Heart right ventricle (tissue), 16 donors: ENCODE data around the gene IFNAR2. TPM values are rescaled to one million over a fixed set of nuclear protein-coding genes. Genes with fewer than 3 reads are reported as not detected.

Experiments used
- ATAC-seq, 8 donors: fragments of 200-7000 bp; cut with Tn5 transposase; one replicate each; pipeline ENCODE4 v1.9.1; 2020; ENCODE audit warnings: mild to moderate bottlenecking in 8 of 8, moderate library complexity in 8 of 8, moderate number of reproducible peaks in 1 of 8
- DNase-seq, 2 donors: peaks; one replicate each; pipeline ENCODE4 v3.0.0-alpha.2; 2020
- H3K27ac ChIP-seq, 10 donors: fragments of 200-600 bp; sonication (generic) in 2 of 10; one replicate each; pipeline versions ENCODE4 v1.5.0 to v1.8.0; 2020 to 2022; ENCODE audit warnings: mild to moderate bottlenecking in 3 of 10
- H3K27me3 ChIP-seq, 7 donors: fragments of 200-600 bp; one replicate each; pipeline ENCODE4 v1.8.0; 2021 to 2022; ENCODE audit warnings: mild to moderate bottlenecking in 2 of 7
- H3K36me3 ChIP-seq, 9 donors: fragments of 200-600 bp; sonication (generic) in 1 of 9; one replicate each; pipeline versions ENCODE4 v1.5.0 to v1.8.0; 2020 to 2022; ENCODE audit warnings: mild to moderate bottlenecking in 2 of 9
- H3K4me1 ChIP-seq, 9 donors: fragments of 200-600 bp; sonication (generic) in 1 of 9; one replicate each; pipeline versions ENCODE4 v1.5.0 to v1.8.0; 2020 to 2022; ENCODE audit warnings: mild to moderate bottlenecking in 4 of 9
- H3K4me3 ChIP-seq, 10 donors: fragments of 200-600 bp; sonication (generic) in 2 of 10; one replicate each; pipeline versions ENCODE4 v1.5.0 to v1.8.0; 2020 to 2022; ENCODE audit warnings: mild to moderate bottlenecking in 7 of 10, moderate library complexity in 2 of 10
- H3K9me3 ChIP-seq, 11 donors: fragments of 200-600 bp in 10 of 11; sonication (generic) in 2 of 11; one replicate each; pipeline versions ENCODE4 v1.5.0 to v1.8.0; 2013 to 2022; ENCODE audit warnings: mild to moderate bottlenecking in 2 of 11, control low read depth in 1 of 11, moderate library complexity in 1 of 11
- WGBS, 2 donors: extraction: QIAGEN DNeasy Blood & Tissue Kit; methylation state at CpG; one replicate each; pipeline ENCODE4 v1.1.7; 2013; ENCODE audit warnings: inconsistent platforms in 1 of 2; 5-methylcytosine and 5-hydroxymethylcytosine counted together
- intact Hi-C, 10 donors: fragments of 100-400 bp; cut with DNase I; formaldehyde crosslinking; loops; one replicate each; pipeline versions ENCODE4 v1.11.1 to v1.14.2; 2022
- polyA plus RNA-seq, 2 donors: library from polyadenylated mRNA; stranded (reverse); fragments of 200-250 nt; gene quantifications; one replicate each; pipeline ENCODE4 v1.2.3, GENCODE V29; 2013
- total RNA-seq, 10 donors: library from RNA; stranded (reverse); fragmentation: NEBNext Ultra II Directional in 3 of 10; extraction: Animal tissue kit (Norgen Biotek cat#: 25700) in 3 of 10; gene quantifications; one replicate each; pipeline versions ENCODE4 v1.2.1 to v1.2.4, GENCODE V29; 2021 to 2023
- TF ChIP-seq, protein P1 (sequence below), 9 donors: fragments of 200-600 bp; sonication (generic) in 2 of 9; IDR thresholded peaks; one replicate each; pipeline versions ENCODE4 v1.5.0 to v1.8.0; 2021 to 2022; ENCODE audit warnings: antibody characterized with exemption in 9 of 9, mild to moderate bottlenecking in 5 of 9, moderate library complexity in 1 of 9
- donor health status: Arrhythmogenic right ventricular cardiomyopathy.
- donor health status: ischemic (EF 13 %, LVEDD 7.1; RV severe dilation, severe dysfunction).
- donor health status: healthy with polysubstance abuse.
- donor health status: DM: no; HTN: yes; CAD: no.
- donor health status: DM: no; HTN: no; CAD: no.
- donor health status: ischemic (EF 25% LVEDD 6.9; RV normal size, moderate dysfunction).
- donor health status: ischemic (EF 25% LVEDD 5.7; RV mildly dilated, moderate dysfunction).
- donor health status: healthy.
- donor health status: DM: yes; HTN: yes; CAD: no.
- donor health status: Ischemic cardiomyopathy.
- donor health status: ischemic (EF 35%, LVEDD 5.7; RV mildly dilated, moderate dysfunction).
- donor health status: nonischemic (EF 11% LVEDD 7.7; RV severe dilation, severe dysfunction).
- donor health status: DM: yes; HTN: yes; CAD: no.
- donor health status: PGD.
- donor health status: ischemic (EF 29% LVEDD 5.4; RV normal size, mild dysfunction).
- donor health status: nonischemic (EF 23%, LVEDD 6.1; RV moderate dilation, normal function).

Gene IFNAR2
- total and polyA plus RNA-seq, 12 donors, result 6.7 to 22.9 (median 10.5) TPM

DNA sequence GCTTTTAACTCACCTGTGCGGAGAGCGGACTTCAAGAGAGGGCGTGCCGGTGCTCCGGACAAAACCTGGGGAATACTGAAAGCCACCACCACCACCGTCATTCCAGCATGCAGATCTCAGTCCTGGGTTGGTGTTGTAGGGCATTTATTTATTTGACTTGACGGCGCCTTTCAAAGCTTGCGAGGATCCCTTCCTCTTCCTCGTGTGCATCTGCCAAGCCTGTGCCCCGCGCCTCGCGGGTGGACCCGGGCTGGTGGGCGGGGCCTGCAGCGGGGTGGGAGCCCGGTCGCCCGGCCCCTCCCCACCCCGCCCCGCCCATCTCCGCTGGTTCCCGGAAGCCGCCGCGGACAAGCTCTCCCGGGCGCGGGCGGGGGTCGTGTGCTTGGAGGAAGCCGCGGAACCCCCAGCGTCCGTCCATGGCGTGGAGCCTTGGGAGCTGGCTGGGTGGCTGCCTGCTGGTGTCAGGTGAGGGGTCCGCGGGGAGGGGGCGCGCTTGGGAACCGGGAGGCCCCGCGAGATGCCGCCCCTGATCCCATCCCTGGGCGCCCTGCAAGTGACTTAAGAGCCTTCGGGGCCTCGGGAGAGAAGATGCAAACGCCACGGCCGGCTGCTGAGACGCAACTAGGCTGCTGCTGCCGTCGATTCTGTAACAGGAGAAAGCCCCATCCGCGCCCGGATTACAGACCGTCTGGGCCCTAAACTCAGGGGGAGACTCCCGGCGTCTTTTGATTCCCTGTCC is 36.5 kb downstream of the IFNAR2 start, which contains the start of gene IL10RB:
TSS of gene IL10RB (plus strand) at position 318 of the 739 bp plus-strand sequence. CDS start at position 417, 99 bp downstream.
- H3K36me3 ChIP-seq, result peaks cover 0 to 68% (median 10%) of the 10 kb centered on the region in 9 donors
- TF ChIP-seq, protein P1, sequence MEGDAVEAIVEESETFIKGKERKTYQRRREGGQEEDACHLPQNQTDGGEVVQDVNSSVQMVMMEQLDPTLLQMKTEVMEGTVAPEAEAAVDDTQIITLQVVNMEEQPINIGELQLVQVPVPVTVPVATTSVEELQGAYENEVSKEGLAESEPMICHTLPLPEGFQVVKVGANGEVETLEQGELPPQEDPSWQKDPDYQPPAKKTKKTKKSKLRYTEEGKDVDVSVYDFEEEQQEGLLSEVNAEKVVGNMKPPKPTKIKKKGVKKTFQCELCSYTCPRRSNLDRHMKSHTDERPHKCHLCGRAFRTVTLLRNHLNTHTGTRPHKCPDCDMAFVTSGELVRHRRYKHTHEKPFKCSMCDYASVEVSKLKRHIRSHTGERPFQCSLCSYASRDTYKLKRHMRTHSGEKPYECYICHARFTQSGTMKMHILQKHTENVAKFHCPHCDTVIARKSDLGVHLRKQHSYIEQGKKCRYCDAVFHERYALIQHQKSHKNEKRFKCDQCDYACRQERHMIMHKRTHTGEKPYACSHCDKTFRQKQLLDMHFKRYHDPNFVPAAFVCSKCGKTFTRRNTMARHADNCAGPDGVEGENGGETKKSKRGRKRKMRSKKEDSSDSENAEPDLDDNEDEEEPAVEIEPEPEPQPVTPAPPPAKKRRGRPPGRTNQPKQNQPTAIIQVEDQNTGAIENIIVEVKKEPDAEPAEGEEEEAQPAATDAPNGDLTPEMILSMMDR (IDR thresholded peaks at IDR 0.05), result peak in 1 of 9 donors; percentile 11
- H3K27ac ChIP-seq, result peak within 1 kb of the TSS; percentile 18 to 98 (median 86)
- no peaks in the 10 kb centered on the region for H3K9me3 ChIP-seq
- intact Hi-C loops, result loop anchor here in 2 of 10 donors (1.0 to 10.0 kb wide), 3 partner anchors 23 to 59 kb away; partner anchors contain the start of genes IFNAR1 (in 1 of the 2) and IFNAR2 (in 1 of the 2)
- peaks cover 0 to 66% (median 18%) of the 10 kb centered on the region in 9 donors for H3K4me1 ChIP-seq
- H3K27me3 ChIP-seq, result no peaks in the 10 kb centered on the region
- DNase-seq (peak; percentile 71 to 81), ATAC-seq (peak; percentile 93 to 97 (median 94))
- WGBS, 2 donors, result 0 to 2% methylated on average over 55 to 60 of the region's 60 CpGs
- H3K4me3 ChIP-seq, result peak within 1 kb of the TSS; percentile 54 to 96 (median 83)

DNA sequence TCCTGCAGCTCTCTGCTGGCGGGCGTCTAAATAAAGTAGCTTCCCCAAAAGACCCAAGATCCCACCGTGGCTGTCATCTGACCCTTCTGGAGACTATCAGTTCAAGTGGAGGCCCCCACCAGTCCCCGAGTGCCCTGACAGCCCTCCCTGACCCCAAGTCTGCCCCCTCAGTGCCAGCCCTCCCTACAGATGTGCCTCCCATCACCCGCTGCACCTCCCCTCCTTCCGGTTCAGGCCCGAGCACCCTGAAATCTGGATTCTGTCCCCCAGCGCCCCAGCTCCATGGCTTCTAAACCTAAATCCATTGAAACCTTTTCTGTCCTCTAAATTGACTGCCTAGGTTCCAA is 37.0 kb downstream of the IFNAR2 start:
- TF ChIP-seq, protein P1 (IDR thresholded peaks at IDR 0.05), result no peak
- DNase-seq (no peak), ATAC-seq (peak; percentile 3 to 55 (median 24))
- peaks cover 0 to 71% (median 10%) of the 10 kb centered on the region in 9 donors for H3K36me3 ChIP-seq
- WGBS, 2 donors, result 11 to 13% methylated on average over 8 of the region's 8 CpGs
- peaks cover 0 to 66% (median 18%) of the 10 kb centered on the region in 9 donors for H3K4me1 ChIP-seq
- peak overlapping the region; percentile 54 to 96 (median 83) for H3K4me3 ChIP-seq
- peak overlapping the region; percentile 18 to 98 (median 86) for H3K27ac ChIP-seq
- no peaks in the 10 kb centered on the region for H3K27me3 ChIP-seq
- H3K9me3 ChIP-seq, result no peaks in the 10 kb centered on the region
- intact Hi-C loops, result loop anchor here in 2 of 10 donors (1.0 to 10.0 kb wide), 3 partner anchors 22 to 58 kb away; partner anchors contain the start of genes IFNAR1 (in 1 of the 2) and IFNAR2 (in 1 of the 2)

DNA sequence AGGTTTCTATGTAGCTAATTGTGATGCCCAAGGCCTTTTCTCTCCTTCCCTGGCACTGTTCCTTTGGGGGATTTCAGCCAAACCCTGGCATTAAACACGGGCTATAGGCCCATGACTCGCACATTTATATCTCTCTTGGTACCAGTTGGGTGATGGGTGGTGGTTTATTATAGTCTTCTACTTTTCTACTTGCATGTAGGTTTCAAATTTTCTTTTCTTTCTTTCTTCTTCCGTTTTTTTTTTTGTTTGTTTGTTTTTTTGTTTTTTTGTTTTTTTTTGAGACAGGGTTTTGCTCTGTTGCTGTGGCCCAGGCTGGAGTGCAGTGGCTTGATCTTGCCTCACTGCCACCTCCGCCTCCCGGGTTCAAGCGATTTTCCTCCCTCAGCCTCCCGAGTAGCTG is 37.5 kb downstream of the IFNAR2 start:
- Histone ChIP-seq H3K36me3 (peaks cover 0 to 73% (median 10%) of the 10 kb centered on the region in 9 donors), H3K27ac (peak overlapping the region in 9 of 10 donors; percentile 70 to 98 (median 86)), H3K27me3 (no peaks in the 10 kb centered on the region), H3K4me3 (peak overlapping the region; percentile 54 to 96 (median 83)), H3K9me3 (no peaks in the 10 kb centered on the region), H3K4me1 (peaks cover 0 to 65% (median 18%) of the 10 kb centered on the region in 9 donors)
- TF ChIP-seq, protein P1 (IDR thresholded peaks at IDR 0.05), result no peak
- DNase-seq, result no peak
- peak in 1 of 8 donors; percentile 7 for ATAC-seq
- WGBS, 2 donors, result 78 to 84% methylated on average over 7 of the region's 7 CpGs
- intact Hi-C loops, result loop anchor here in 2 of 10 donors (2.0 to 10.0 kb wide), 2 partner anchors 22 to 58 kb away; partner anchors contain the start of gene IFNAR1 (in 1 of the 2)

DNA sequence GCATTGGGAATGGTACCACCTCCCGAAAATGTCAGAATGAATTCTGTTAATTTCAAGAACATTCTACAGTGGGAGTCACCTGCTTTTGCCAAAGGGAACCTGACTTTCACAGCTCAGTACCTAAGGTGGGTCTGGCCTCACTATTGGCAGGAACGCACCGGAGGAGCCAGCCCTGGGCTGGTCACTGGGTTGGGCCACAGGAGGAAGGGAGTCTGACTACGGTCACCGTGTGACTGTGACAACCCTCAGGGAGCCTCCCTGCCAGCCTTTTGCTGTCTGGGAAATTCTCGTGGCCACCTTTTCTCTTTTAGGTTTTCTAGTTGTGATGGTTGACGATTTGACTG is 38.6 kb downstream of the IFNAR2 start:
- 82 to 90% methylated on average over 7 of the region's 7 CpGs for WGBS, 2 donors
- DNase-seq (no peak), ATAC-seq (no peak)
- TF ChIP-seq, protein P1 (IDR thresholded peaks at IDR 0.05), result no peak
- Histone ChIP-seq H3K27ac (peak overlapping the region in 2 of 10 donors; percentile 48 to 98), H3K9me3 (no peaks in the 10 kb centered on the region), H3K27me3 (no peaks in the 10 kb centered on the region), H3K4me3 (no peak overlapping the region), H3K36me3 (peaks cover 0 to 73% (median 10%) of the 10 kb centered on the region in 9 donors), H3K4me1 (peaks cover 0 to 62% (median 18%) of the 10 kb centered on the region in 9 donors)
- intact Hi-C loops, result loop anchor here in 1 of 10 donors (10.0 kb wide), 1 partner anchor 56 kb away; the partner anchor contains the start of gene IFNAR1
